GM23248 (cell line): ENCODE results near the gene TMEM44. TPM values are rescaled to one million over a fixed set of nuclear protein-coding genes. Genes with fewer than 3 reads are reported as not detected.

Source experiments
- DNase-seq: peaks from one replicate; pipeline ENCODE4 v3.0.0-alpha.2; 2015
- H2AFZ ChIP-seq: fragments of 200-600 bp; sonication (generic); 2 replicates; pipeline ENCODE4 v1.6.1; 2016; ENCODE audit warnings: antibody characterized with exemption
- H3F3A ChIP-seq: fragments of 200-600 bp; sonication (generic); 2 replicates; pipeline ENCODE4 v1.6.1; 2016; ENCODE audit warnings: mild to moderate bottlenecking, antibody characterized with exemption, mixed run types; ENCODE audit not compliant: insufficient read depth
- H3K27ac ChIP-seq: fragments of 200-600 bp; sonication (generic); 2 replicates; pipeline ENCODE4 v1.5.1; 2016; ENCODE audit warnings: mild to moderate bottlenecking
- H3K27me3 ChIP-seq: fragments of 200-600 bp; sonication (generic); replicated peaks from 2 replicates; pipeline ENCODE4 v1.6.1; 2016; ENCODE audit warnings: mild to moderate bottlenecking; ENCODE audit not compliant: insufficient read depth
- H3K36me3 ChIP-seq: fragments of 200-600 bp; sonication (generic); 2 replicates; pipeline ENCODE4 v1.6.1; 2016; ENCODE audit warnings: low read depth, mild to moderate bottlenecking
- H3K4me1 ChIP-seq: fragments of 200-600 bp; sonication (generic); 2 replicates; pipeline ENCODE4 v1.6.1; 2016; ENCODE audit warnings: mild to moderate bottlenecking; ENCODE audit not compliant: insufficient read depth
- H3K4me2 ChIP-seq: fragments of 200-600 bp; sonication (generic); one replicate; pipeline ENCODE4 v1.6.1; 2016; ENCODE audit warnings: mild to moderate bottlenecking; ENCODE audit not compliant: unreplicated experiment
- H3K4me3 ChIP-seq: fragments of 200-600 bp; sonication (generic); 2 replicates; pipeline ENCODE4 v1.5.1; 2016; ENCODE audit warnings: mild to moderate bottlenecking
- H3K79me2 ChIP-seq: fragments of 200-600 bp; sonication (generic); 2 replicates; pipeline ENCODE4 v1.6.1; 2016; ENCODE audit warnings: mild to moderate bottlenecking; ENCODE audit not compliant: insufficient read depth
- H3K9ac ChIP-seq: fragments of 200-600 bp; sonication (generic); 2 replicates; pipeline ENCODE4 v1.6.1; 2016; ENCODE audit warnings: mild to moderate bottlenecking
- H3K9me2 ChIP-seq: fragments of 200-600 bp; sonication (generic); 2 replicates; pipeline ENCODE4 v1.6.1; 2016; ENCODE audit warnings: mixed run types, mild to moderate bottlenecking, moderate library complexity; ENCODE audit not compliant: insufficient read depth
- H3K9me3 ChIP-seq: fragments of 200-600 bp; sonication (generic); one replicate; pipeline ENCODE4 v1.6.1; 2017; ENCODE audit warnings: low read depth
- H4K20me1 ChIP-seq: fragments of 200-600 bp; sonication (generic); 2 replicates; pipeline ENCODE4 v1.6.0; 2016; ENCODE audit not compliant: insufficient read depth
- EZH2 ChIP-seq: fragments of 200-600 bp; sonication (generic); IDR thresholded peaks from 2 replicates; pipeline ENCODE4 v1.6.1; 2018; ENCODE audit warnings: antibody characterized with exemption, mild to moderate bottlenecking; ENCODE audit not compliant: insufficient read depth, poor library complexity, severe bottlenecking
- EZH2phosphoT487 ChIP-seq: fragments of 200-600 bp; sonication (generic); IDR thresholded peaks from 2 replicates; pipeline ENCODE4 v1.6.1; 2018; ENCODE audit warnings: antibody characterized with exemption, moderate library complexity, mild to moderate bottlenecking, low read depth; ENCODE audit not compliant: insufficient read depth
- WGBS, 2 experiments: methylation state at CpG; one replicate each; pipeline ENCODE4 v1.1.6; 2015 to 2017; ENCODE audit warnings: low lambda C conversion rate in 2 of 2, low coverage in 1 of 2; ENCODE audit errors: missing lambda C conversion rate in 2 of 2; 5-methylcytosine and 5-hydroxymethylcytosine counted together
- in situ Hi-C: fragments of 300-500 bp; cut with MboI; formaldehyde crosslinking; loops from 2 replicates; pipeline ENCODE4 v1.15.0; 2020
- polyA plus RNA-seq: library from polyadenylated mRNA; unstranded; fragments of >200 nt; fragmentation: Nextera tagmentation; extraction: Ambion mirVana; gene quantifications from 2 replicates; pipeline ENCODE4 v1.2.1, GENCODE V29; 2016
- total RNA-seq: library from RNA; depleted of rRNA; stranded (reverse); fragments of >200 nt; shearing (Covaris generic); gene quantifications from 2 replicates; pipeline ENCODE4 v1.2.3, GENCODE V29; 2014

Gene TMEM44
- total and polyA plus RNA-seq, 2 experiments from 2014 or later, result 13.1 to 14.6 TPM

- no peak overlapping the region for H3K27ac ChIP-seq
- H3K79me2 ChIP-seq, result no peaks in the 10 kb centered on the region
- no peak overlapping the region for H3K9ac ChIP-seq
- no peaks in the 10 kb centered on the region for H3K9me3 ChIP-seq
- no peak overlapping the region for H3K4me3 ChIP-seq
- no peaks in the 10 kb centered on the region for H4K20me1 ChIP-seq
- in situ Hi-C loops, result no loop called here
- H3F3A ChIP-seq, result no peaks in the 10 kb centered on the region
- H3K4me2 ChIP-seq, result no peak overlapping the region
- no peaks in the 10 kb centered on the region for H3K9me2 ChIP-seq
- H3K27me3 ChIP-seq, result no peaks in the 10 kb centered on the region
- TF ChIP-seq EZH2, result no peak
- no peak for TF ChIP-seq EZH2phosphoT487
- 92 to 93% methylated on average over 7 of the region's 7 CpGs for WGBS, 2 experiments
- 0 out of 2 replicates have a peak, but pooled peaks cover 3% of the 10 kb centered on the region for H3K36me3 ChIP-seq
- H2AFZ ChIP-seq, result no peak overlapping the region
- no peak for DNase-seq
- no peaks in the 10 kb centered on the region for H3K4me1 ChIP-seq
Observed at GRCh38 chr3:194620196-194620595, 13.0 kb downstream of the TMEM44 start.

- Histone ChIP-seq H3K9me2 (no peaks in the 10 kb centered on the region), H3K4me3 (no peak overlapping the region), H3K4me1 (no peaks in the 10 kb centered on the region), H3K27me3 (no peaks in the 10 kb centered on the region), H3K9me3 (no peaks in the 10 kb centered on the region), H3F3A (no peaks in the 10 kb centered on the region), H3K9ac (no peak overlapping the region), H3K36me3 (0 out of 2 replicates have a peak, but pooled peaks cover 3% of the 10 kb centered on the region), H2AFZ (no peak overlapping the region), H4K20me1 (no peaks in the 10 kb centered on the region), H3K27ac (no peak overlapping the region), H3K79me2 (no peaks in the 10 kb centered on the region), H3K4me2 (no peak overlapping the region)
- no peak for TF ChIP-seq EZH2phosphoT487
- no peak for TF ChIP-seq EZH2
- in situ Hi-C loops, result no loop called here
- WGBS, 2 experiments, result 93 to 98% methylated on average over 9 of the region's 9 CpGs
- no peak for DNase-seq
Observed at GRCh38 chr3:194619741-194620140, 13.5 kb downstream of the TMEM44 start.

GRCh38 chr3:194618858-194619608 lies 14.2 kb downstream of the TMEM44 start:
- H3K4me1 ChIP-seq, result no peaks in the 10 kb centered on the region
- H3K4me2 ChIP-seq, result no peak overlapping the region
- DNase-seq, result no peak
- WGBS, 2 experiments, result 83 to 87% methylated on average over 22 to 23 of the region's 23 CpGs
- H3K4me3 ChIP-seq, result no peak overlapping the region
- TF ChIP-seq EZH2 (no peak), EZH2phosphoT487 (no peak)
- H3K79me2 ChIP-seq, result no peaks in the 10 kb centered on the region
- H4K20me1 ChIP-seq, result no peaks in the 10 kb centered on the region
- H3K9me3 ChIP-seq, result no peaks in the 10 kb centered on the region
- 0 out of 2 replicates have a peak, but pooled peaks cover 3% of the 10 kb centered on the region for H3K36me3 ChIP-seq
- H3K27me3 ChIP-seq, result no peaks in the 10 kb centered on the region
- no peak overlapping the region for H2AFZ ChIP-seq
- H3F3A ChIP-seq, result no peaks in the 10 kb centered on the region
- no peak overlapping the region for H3K27ac ChIP-seq
- no peaks in the 10 kb centered on the region for H3K9me2 ChIP-seq
- no peak overlapping the region for H3K9ac ChIP-seq
- in situ Hi-C loops, result no loop called here

GRCh38 chr3:194617827-194618226 lies 15.4 kb downstream of the TMEM44 start:
- H3K27ac ChIP-seq, result no peak overlapping the region
- TF ChIP-seq EZH2, result no peak
- no peak for TF ChIP-seq EZH2phosphoT487
- no peaks in the 10 kb centered on the region for H3K9me2 ChIP-seq
- no peak overlapping the region for H3K9ac ChIP-seq
- no peak overlapping the region for H3K4me3 ChIP-seq
- no peaks in the 10 kb centered on the region for H3K9me3 ChIP-seq
- in situ Hi-C loops, result no loop called here
- DNase-seq, result peak; percentile 9
- H3K4me2 ChIP-seq, result no peak overlapping the region
- 90 to 94% methylated on average over 9 of the region's 9 CpGs for WGBS, 2 experiments
- H3K79me2 ChIP-seq, result no peaks in the 10 kb centered on the region
- H3K4me1 ChIP-seq, result no peaks in the 10 kb centered on the region
- H4K20me1 ChIP-seq, result no peaks in the 10 kb centered on the region
- no peaks in the 10 kb centered on the region for H3F3A ChIP-seq
- no peak overlapping the region for H2AFZ ChIP-seq
- H3K36me3 ChIP-seq, result 0 out of 2 replicates have a peak, but pooled peaks cover 3% of the 10 kb centered on the region
- no peaks in the 10 kb centered on the region for H3K27me3 ChIP-seq
